Caco-2 (cell line): ENCODE measurements around the gene CHMP5. TPM values are rescaled to one million over a fixed set of nuclear protein-coding genes. Genes with fewer than 3 reads are reported as not detected.

ENCODE experiments used
- BruUV-seq: library from RNA; stranded (reverse); fragments of 400-500 nt; replicated peaks from 2 replicates; lab custom pipeline; 2021; lab: Mats Ljungman, UMichigan
- CTCF ChIA-PET: fragments of 300-600 bp; sonication (Branson Sonifier 250); formaldehyde crosslinking; loops from one replicate; lab custom pipeline; 2022; ENCODE audit warnings: antibody characterized with exemption; lab: Charles Lee
- POLR2A ChIA-PET: fragments of 300-600 bp; sonication (Branson Sonifier 250); formaldehyde crosslinking; loops from one replicate; lab custom pipeline; 2022; ENCODE audit warnings: antibody characterized with exemption; lab: Charles Lee
- DNase-seq, 2 experiments: peaks; one replicate each; pipeline versions ENCODE4 v3.0.0 to v3.0.0-alpha.2; 2020 to 2022
- H3K27me3 ChIP-seq: replicated peaks from 2 replicates; pipeline ENCODE4 v1.6.0; 2011; ENCODE audit warnings: low read length; ENCODE audit not compliant: control insufficient read depth, insufficient read depth
- H3K36me3 ChIP-seq: 2 replicates; pipeline ENCODE4 v1.5.1; 2011; ENCODE audit warnings: low read length; ENCODE audit not compliant: control insufficient read depth, insufficient read depth
- H3K4me1 ChIP-seq: fragments of 250-450 bp; sonication (Bioruptor Pico); 2 replicates; pipeline ENCODE4 v1.5.1; 2020; ENCODE audit warnings: mild to moderate bottlenecking
- H3K4me3 ChIP-seq: 2 replicates; pipeline ENCODE4 v1.5.1; 2011; ENCODE audit warnings: low read depth, mild to moderate bottlenecking, control low read depth, low read length
- H3K9me3 ChIP-seq: fragments of 250-450 bp; sonication (Bioruptor Pico); 2 replicates; pipeline ENCODE4 v1.5.1; 2020; ENCODE audit warnings: mild to moderate bottlenecking, moderate library complexity
- H3K27ac Mint-ChIP-seq: one replicate; pipeline ENCODE4 v1.8.0; 2022; ENCODE audit warnings: mixed read lengths; ENCODE audit not compliant: unreplicated experiment
- H3K27me3 Mint-ChIP-seq: one replicate; pipeline ENCODE4 v1.8.0; 2022; ENCODE audit warnings: mixed read lengths; ENCODE audit not compliant: insufficient read depth, unreplicated experiment
- H3K36me3 Mint-ChIP-seq: one replicate; pipeline ENCODE4 v1.8.0; 2022; ENCODE audit warnings: mild to moderate bottlenecking, mixed read lengths; ENCODE audit not compliant: insufficient read depth, unreplicated experiment
- H3K4me1 Mint-ChIP-seq: one replicate; pipeline ENCODE4 v1.8.0; 2022; ENCODE audit warnings: low read depth, mixed read lengths; ENCODE audit not compliant: unreplicated experiment
- H3K4me3 Mint-ChIP-seq: one replicate; pipeline ENCODE4 v1.8.0; 2022; ENCODE audit warnings: mild to moderate bottlenecking, moderate library complexity, mixed read lengths; ENCODE audit not compliant: unreplicated experiment
- H3K9me3 Mint-ChIP-seq: one replicate; pipeline ENCODE4 v1.8.0; 2022; ENCODE audit warnings: mixed read lengths; ENCODE audit not compliant: unreplicated experiment
- intact Hi-C: fragments of 100-400 bp; cut with micrococcal nuclease; formaldehyde crosslinking; loops from one replicate; pipeline ENCODE4 v1.10.0; 2022; ENCODE audit not compliant: unreplicated experiment
- total RNA-seq: library from RNA; stranded (reverse); gene quantifications from 2 replicates; pipeline ENCODE4 v1.2.3, GENCODE V29; 2022
- TF ChIP-seq, protein P1 (sequence below), 2 experiments: fragments of 200-600 bp in 1 of 2; IDR thresholded peaks; 1 replicate in 1 of 2; 2 replicates in 1 of 2; pipeline versions ENCODE4 v1.5.1 to v1.8.0; 2011 to 2022; ENCODE audit warnings: antibody characterized with exemption in 1 of 2, control low read depth in 1 of 2, inconsistent platforms in 1 of 2, low read depth in 1 of 2, low read length in 1 of 2, mild to moderate bottlenecking in 1 of 2, moderate library complexity in 1 of 2; ENCODE audit not compliant: insufficient read depth in 1 of 2, severe bottlenecking in 1 of 2, unreplicated experiment in 1 of 2

CHMP5 gene
- total RNA-seq, 1 experiment from 2014 or later, result 58.3 TPM

DNA sequence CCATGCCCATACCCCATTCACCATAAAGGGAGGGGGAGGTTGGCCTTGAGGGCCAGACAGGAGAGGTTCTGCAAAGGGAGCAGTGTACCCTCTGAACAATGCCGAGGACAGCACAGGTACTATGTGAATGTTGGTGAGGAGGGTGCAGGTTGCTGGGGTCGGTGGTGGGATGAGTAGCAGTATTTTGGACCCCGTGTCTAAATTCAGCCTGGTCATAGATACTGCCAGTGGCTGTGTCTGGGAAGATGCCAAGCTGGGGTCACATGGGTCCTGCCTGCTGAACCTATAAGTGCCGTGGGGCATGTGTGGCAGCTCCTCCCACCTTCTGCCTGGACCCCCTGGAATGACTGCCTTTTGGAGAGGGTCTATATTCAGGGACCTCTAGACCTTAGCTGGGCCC, 36.2 kb upstream of the CHMP5 start:
- Mint-ChIP-seq H3K4me3 (no peak overlapping the region), H3K27ac (peak overlapping the region; percentile 59), H3K36me3 (peaks cover 14% of the 10 kb centered on the region), H3K9me3 (no peaks in the 10 kb centered on the region), H3K27me3 (no peaks in the 10 kb centered on the region), H3K4me1 (peaks cover 19% of the 10 kb centered on the region)
- intact Hi-C loops, result loop anchor here (1.0 kb wide), 5 partner anchors 36 to 238 kb away; partner anchors contain the start of gene BAG1
- no peak overlapping the region for H3K4me3 ChIP-seq
- no TSS peak for BruUV-seq
- TF ChIP-seq, protein P1, sequence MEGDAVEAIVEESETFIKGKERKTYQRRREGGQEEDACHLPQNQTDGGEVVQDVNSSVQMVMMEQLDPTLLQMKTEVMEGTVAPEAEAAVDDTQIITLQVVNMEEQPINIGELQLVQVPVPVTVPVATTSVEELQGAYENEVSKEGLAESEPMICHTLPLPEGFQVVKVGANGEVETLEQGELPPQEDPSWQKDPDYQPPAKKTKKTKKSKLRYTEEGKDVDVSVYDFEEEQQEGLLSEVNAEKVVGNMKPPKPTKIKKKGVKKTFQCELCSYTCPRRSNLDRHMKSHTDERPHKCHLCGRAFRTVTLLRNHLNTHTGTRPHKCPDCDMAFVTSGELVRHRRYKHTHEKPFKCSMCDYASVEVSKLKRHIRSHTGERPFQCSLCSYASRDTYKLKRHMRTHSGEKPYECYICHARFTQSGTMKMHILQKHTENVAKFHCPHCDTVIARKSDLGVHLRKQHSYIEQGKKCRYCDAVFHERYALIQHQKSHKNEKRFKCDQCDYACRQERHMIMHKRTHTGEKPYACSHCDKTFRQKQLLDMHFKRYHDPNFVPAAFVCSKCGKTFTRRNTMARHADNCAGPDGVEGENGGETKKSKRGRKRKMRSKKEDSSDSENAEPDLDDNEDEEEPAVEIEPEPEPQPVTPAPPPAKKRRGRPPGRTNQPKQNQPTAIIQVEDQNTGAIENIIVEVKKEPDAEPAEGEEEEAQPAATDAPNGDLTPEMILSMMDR (IDR thresholded peaks at IDR 0.05; ENCODE audit: insufficient read depth in 1 of 2, low read depth in 1 of 2, low read length in 1 of 2, severe bottlenecking in 1 of 2, unreplicated experiment in 1 of 2), result no peak
- peaks cover 14% of the 10 kb centered on the region for H3K4me1 ChIP-seq
- ChIA-PET POLR2A (no interaction called here), CTCF (interaction anchor here (0.7 kb wide), 1 partner anchor 62 kb away, joined by 3 read pairs; the partner anchor contains the start of gene NFX1)
- no peaks in the 10 kb centered on the region for H3K27me3 ChIP-seq
- no peak for DNase-seq
- H3K36me3 ChIP-seq, result no peaks in the 10 kb centered on the region
- no peaks in the 10 kb centered on the region for H3K9me3 ChIP-seq

- CTCF ChIA-PET, result interaction anchor here (0.7 kb wide), 1 partner anchor 61 kb away, joined by 3 read pairs; the partner anchor contains the start of gene NFX1
Measured at GRCh38 chr9:33229359-33230114, 35.3 kb upstream of the CHMP5 start.

More at GRCh38 chr9:33229359-33230114, 35.3 kb upstream of the CHMP5 start:
- Histone ChIP-seq H3K27me3 (no peaks in the 10 kb centered on the region), H3K36me3 (no peaks in the 10 kb centered on the region), H3K9me3 (no peaks in the 10 kb centered on the region), H3K4me3 (no peak overlapping the region), H3K4me1 (peaks cover 14% of the 10 kb centered on the region)
- no TSS peak for BruUV-seq
- H3K4me3 Mint-ChIP-seq, result no peak overlapping the region
- peak; percentile 84 to 89 for DNase-seq
- no peaks in the 10 kb centered on the region for H3K27me3 Mint-ChIP-seq
- peaks cover 19% of the 10 kb centered on the region for H3K4me1 Mint-ChIP-seq
- H3K36me3 Mint-ChIP-seq, result peaks cover 14% of the 10 kb centered on the region
- intact Hi-C loops, result loop anchor here (1.0 kb wide), 5 partner anchors 35 to 237 kb away; partner anchors contain the start of gene BAG1
- TF ChIP-seq, protein P1 (IDR thresholded peaks at IDR 0.05; ENCODE audit: insufficient read depth in 1 of 2, low read depth in 1 of 2, low read length in 1 of 2, severe bottlenecking in 1 of 2, unreplicated experiment in 1 of 2), result peak; percentile 57 to 90
- POLR2A ChIA-PET, result no interaction called here
- H3K9me3 Mint-ChIP-seq, result no peaks in the 10 kb centered on the region
- H3K27ac Mint-ChIP-seq, result peak overlapping the region; percentile 65
